HG03095 (cell line): Measurements from ENCODE around the gene ZBTB32.

Experiments used
- ATAC-seq: cut with Tn5 transposase; IDR thresholded peaks from one replicate; pipeline ENCODE4 v1.9.1; 2021; ENCODE audit warnings: moderate library complexity; ENCODE audit not compliant: unreplicated experiment

The ZBTB32 gene

GRCh38 chr19:35751839-35752745 is 47.7 kb downstream of the ZBTB32 start:
- no peak for ATAC-seq

DNA sequence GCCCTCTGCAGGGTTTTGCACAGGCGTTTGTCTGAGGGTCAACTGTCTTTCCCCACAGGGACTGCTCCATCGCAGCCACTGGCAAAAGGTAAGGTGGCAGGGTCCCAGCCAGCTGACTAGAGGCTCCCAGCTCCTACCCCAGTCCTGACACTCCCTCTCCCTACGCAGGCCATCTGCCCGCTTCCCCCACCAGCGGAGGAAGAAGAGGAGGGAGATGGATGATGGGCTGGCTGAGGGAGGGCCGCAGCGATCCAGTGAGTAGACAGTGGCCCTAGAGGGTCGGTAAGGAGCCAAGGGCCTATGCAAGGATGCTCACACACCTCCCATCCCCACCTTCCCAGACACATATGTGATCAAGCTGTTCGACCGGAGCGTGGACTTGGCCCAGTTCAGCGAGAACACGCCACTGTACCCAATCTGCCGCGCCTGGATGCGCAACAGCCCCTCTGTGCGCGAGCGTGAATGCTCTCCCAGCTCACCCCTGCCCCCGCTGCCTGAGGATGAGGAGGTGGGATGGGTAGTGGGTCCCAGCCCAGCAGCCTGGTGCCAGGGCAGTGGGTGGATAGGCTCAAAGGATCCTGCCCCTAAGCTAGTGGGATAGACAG is 48.5 kb downstream of the ZBTB32 start:
- no peak for ATAC-seq

GRCh38 chr19:35753634-35754369 is 49.4 kb downstream of the ZBTB32 start:
- ATAC-seq, result no peak

DNA sequence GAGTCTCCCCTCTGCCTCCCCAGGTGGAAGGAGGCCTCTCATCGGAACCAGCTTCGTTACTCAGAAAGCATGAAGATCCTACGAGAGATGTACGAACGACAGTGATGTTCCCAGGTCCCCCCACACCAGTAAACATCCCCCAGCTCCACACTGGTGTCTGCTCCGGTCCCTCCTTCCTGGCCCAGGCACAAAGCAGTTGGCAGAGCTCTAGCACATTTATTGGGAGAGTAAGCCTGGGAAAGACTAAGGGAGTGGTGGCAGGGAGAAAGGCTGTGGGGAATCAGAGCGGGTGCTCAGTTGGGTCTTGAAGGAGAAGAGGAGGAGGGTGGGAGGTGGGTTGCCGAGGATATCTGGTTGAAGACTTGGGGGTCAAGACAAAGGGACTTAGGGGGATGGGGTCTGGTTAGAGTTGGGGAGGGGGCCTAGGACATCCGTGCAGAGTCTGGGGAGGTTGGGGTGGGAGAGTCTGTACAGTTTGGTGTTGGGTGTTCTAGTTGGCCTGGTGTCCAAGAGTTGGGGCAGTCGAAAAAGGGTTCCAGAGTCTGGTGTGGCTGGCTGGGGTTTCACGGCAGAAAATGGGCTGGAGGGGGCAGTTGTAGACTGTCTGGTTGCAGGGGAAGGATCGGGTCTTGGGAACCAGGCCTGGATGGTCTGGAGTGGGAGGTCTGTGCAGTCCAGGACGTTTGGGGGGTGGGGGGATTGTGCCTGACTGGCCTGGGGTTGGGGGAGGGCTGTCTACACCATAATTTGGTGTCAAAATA is 50.2 kb downstream of the ZBTB32 start:
- ATAC-seq, result no peak

DNA sequence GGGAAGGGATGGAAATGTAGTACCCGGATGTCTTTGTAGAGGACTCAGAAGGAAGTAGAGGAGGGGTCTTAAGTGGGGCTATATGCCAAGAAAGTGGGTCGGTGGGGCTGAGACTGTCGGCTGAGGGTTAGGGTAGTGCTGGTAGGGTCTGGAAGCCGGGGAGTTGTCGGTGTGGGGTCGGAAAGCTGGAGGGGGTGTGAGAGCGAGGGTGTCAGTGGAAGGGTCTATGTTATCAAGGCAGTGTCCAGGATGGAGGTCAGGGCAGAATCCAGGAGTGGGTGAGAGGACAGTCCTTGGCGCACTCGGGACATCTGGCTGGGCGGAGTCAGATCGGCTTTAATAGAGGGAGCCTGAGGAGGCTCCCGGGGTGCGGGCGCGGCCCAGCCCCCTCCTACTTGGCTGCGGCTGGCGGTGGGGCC is 50.8 kb downstream of the ZBTB32 start:
- no peak for ATAC-seq

GRCh38 chr19:35755550-35756376 is 51.4 kb downstream of the ZBTB32 start:
- ATAC-seq, result no peak

- ATAC-seq, result no peak
Observed at GRCh38 chr19:35756377-35757230, 52.2 kb downstream of the ZBTB32 start, which contains the start of gene HSPB6. TSS of gene HSPB6 (minus strand) at chr19:35757029. CDS start at chr19:35757008, 21 bp downstream.

DNA sequence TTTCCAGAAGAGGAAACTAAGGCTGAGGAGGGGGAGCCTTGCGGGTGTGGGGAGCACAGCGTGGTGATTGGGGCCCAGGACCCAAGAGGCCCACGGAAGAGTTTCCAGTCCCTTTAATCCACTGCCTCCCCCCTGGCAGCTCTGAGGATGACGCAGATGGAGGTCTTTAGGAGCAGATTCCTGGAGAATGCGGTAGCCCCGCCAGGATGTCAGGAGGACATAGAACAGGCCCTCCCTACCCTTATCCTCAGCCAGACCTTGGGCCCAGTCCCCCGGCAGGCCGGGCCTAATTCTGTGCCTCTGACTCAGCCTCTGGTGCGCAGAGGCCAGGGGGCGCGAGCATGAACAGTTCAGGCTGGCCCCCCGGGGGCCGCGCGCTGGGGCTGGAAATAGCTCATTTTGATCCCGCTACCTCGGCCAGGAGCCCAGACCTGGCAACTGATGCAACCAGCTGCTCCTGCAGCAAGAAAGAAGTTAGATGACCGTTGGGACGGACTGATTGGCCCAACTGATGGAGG is 52.9 kb downstream of the ZBTB32 start:
- no peak for ATAC-seq

DNA sequence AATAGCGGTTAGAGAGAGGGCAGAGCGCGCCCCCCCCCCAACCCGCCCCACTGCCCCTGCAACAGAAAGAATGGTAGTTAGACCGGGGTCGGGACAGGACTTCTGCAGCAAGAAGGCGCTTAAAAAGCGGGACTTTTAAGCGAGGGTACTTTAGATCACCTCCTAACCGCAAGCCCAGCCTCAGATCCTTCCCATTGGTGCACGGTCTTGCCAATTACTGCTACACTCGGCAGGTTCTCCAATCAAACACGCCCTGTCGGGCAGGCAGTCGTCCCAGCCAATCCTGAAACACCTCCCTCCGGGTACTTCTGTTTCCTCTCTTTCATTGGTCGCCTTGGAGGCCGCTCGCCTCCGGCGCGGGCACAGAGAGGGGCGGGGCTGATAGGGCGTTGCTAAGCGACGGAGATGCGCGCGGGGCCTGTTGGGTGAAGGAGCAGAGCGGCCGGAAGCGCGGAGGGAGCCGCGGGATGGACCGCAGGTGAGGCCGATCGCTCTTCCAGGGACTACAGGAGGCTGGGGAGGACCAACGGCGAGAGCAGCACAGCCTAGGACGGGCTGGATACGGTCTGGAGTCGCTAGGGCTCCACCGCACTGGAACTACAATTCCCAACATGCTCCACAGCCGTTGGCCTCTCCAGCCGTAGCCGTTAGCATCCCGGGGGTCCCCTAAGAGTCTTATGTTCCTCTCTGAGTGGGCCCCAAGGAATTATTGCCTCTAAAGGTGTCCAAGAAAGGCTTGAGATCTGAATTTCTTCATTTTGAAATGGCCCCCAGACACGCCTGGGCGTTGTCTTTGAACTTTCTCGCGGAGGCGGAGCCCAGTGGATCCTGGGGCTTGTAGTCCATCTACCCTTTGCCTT is 53.6 kb downstream of the ZBTB32 start, which contains the start of gene PROSER3:
PROSER3 (plus strand) TSS at position 428 of the 860 bp plus-strand sequence; CDS start at position 468, 40 bp downstream.
- peak; percentile 85 for ATAC-seq

- no peak for ATAC-seq
Observed at GRCh38 chr19:35759697-35760096, 55.3 kb downstream of the ZBTB32 start.

DNA sequence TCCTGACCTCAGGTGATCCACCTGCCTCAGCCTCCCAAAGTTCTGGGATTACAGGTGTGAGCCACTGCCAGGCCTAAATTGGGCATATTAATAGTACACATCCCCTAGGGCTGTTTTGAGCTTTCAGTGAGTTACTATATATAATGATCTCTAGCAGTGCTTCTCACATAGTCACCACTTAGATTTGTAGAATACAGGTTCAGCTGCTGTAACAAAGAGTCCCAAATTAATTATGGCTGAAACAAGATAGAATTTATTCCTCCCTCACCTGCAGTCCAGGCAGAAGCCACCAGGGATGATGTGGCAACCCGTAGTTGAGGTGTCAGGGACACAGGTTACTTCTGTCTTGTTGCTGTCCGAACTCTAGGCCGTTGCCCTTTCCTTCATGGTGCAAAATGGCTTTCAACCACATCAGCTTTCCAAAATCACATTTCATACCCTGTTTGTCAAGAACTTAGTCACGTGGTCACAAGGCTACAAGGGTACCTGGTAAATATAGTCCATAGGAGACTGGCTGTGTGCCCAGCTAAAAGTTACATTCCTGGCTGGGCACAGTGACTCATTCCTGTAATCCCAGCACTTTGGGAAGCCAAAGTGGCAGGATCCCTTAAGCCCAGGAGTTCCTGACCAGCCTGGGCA is 56.5 kb downstream of the ZBTB32 start:
- ATAC-seq, result no peak

GRCh38 chr19:35764432-35765315 is 60.3 kb downstream of the ZBTB32 start:
- ATAC-seq, result no peak
